GM21447 (cell line): ENCODE results near the gene DLG2.

Experiments
- ATAC-seq: cut with Tn5 transposase; IDR thresholded peaks from one replicate; pipeline ENCODE4 v1.9.1; 2021; ENCODE audit not compliant: unreplicated experiment

Gene DLG2

DNA sequence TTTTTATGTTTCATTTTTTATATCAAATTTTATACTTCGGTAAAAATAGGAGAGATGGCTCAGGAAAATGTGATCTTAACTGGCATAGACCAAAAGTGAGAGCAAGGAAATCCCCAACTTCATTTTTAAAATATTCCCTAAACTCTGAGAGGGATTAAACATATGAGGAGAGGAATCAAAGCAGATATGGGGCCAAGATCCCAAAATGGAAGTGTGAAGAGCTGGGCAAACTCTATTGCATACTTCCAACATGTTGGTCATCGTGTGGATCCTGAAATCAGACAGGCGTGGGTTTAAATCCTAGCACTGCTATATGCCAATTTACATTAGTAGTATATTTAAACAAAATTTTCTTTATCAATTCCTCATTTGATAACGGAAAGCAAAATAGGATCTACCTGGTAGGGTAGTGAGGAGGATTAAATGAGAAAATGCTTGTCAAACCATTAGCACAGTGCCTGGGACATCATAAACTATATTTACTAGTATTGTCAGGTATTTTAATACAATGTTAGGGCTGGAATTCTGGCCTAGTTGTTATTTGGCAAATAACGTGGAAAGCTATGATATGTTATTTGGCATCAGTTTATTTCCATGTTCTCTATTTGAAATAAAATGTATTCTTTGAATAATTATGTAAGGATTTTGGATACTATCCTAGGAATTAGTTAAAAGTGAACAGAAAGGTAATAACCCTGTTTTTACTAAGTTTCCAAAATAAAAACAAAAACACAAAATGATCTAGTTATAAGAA is 1948.1 kb downstream of the DLG2 start:
- no peak for ATAC-seq

GRCh38 chr11:83677730-83678129 is 1949.4 kb downstream of the DLG2 start:
- no peak for ATAC-seq

DNA sequence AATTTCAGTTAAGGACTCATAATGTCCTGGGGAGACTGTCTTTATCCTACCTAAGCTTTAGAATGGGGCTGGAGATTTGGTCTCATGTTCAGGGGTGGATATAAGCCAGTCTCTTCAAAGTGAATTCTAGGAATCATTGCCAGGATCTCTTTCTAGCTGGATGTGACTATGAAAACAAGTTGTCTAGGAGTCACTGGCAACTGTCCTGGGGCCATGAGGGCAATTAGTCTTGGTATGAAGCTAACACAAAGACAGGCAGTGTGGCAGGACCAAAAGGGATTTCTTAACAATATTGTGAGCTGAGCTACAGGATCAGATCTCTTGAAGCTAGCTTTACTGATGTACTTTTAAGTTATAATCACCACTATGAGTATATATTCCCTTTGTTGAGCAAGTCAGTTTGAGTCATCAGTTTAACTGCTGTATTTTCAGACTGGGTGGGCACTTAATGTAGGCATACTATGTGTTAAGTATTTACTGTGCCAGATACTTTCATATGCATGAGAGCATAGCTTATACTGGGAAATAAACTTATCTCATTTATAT is 1951.0 kb downstream of the DLG2 start:
- no peak for ATAC-seq

- no peak for ATAC-seq
These were observed 1952.8 kb downstream of the DLG2 start for GRCh38 chr11:83674102-83674896.

- no peak for ATAC-seq
These were observed 1955.9 kb downstream of the DLG2 start for GRCh38 chr11:83671289-83671688.

GRCh38 chr11:83666149-83666548 is 1961.0 kb downstream of the DLG2 start:
- no peak for ATAC-seq

DNA sequence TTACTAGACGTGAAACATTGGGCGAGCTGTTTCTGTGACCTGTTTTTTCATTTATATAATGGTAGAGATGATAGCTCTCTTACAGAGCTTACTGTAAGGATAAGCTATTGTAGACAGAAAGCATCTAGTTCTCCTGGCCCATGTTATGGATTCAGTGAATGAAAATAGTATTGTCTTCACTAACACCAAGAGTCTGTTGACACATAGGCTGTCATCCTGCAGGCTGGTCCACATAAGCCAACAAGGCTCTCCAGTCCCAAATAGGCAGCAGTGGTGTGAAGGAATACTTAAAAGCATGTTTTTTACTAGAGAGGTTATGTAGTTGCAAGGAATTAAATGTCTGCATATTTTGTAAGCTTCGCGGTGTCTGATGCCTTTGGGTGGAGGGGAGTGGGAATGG is 1963.2 kb downstream of the DLG2 start:
- ATAC-seq = no peak

DNA sequence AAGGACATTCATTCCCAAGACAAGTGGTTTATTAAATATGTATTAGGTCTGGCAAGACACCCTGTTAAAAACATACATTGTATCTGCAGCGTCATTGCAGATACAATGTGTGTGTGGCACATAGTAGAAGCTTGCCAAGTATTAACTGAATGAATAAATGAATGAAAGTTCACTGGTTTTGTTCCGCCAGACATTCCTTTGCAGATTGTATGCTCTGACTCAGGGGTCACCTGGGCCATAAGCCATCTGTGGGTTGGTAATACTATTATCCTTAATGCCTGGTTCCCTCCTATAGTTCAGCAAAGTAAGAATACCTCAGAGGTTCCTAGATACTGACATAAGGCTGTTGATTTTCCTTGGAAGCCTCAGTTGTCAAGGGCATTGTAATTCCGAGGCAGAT is 1963.7 kb downstream of the DLG2 start:
- ATAC-seq = no peak

DNA sequence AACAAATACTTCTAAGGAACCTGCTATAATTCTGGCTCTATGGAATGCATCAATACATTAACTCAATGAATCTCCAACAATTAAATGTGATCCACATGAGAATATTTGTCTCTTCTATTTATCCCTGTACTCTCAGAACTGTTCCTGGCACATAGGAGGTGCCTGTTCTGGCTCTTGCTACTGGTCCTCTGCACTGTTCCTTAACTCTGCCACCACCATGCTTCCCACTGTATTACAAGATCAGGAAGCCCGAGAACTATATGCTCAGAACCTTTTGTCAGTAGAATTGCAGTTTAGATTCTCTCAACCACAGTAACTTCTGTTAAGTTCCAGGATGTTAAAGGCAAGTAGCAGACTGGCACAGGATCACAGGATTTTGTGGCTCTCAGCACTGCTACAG is 1964.7 kb downstream of the DLG2 start:
- ATAC-seq = no peak

DNA sequence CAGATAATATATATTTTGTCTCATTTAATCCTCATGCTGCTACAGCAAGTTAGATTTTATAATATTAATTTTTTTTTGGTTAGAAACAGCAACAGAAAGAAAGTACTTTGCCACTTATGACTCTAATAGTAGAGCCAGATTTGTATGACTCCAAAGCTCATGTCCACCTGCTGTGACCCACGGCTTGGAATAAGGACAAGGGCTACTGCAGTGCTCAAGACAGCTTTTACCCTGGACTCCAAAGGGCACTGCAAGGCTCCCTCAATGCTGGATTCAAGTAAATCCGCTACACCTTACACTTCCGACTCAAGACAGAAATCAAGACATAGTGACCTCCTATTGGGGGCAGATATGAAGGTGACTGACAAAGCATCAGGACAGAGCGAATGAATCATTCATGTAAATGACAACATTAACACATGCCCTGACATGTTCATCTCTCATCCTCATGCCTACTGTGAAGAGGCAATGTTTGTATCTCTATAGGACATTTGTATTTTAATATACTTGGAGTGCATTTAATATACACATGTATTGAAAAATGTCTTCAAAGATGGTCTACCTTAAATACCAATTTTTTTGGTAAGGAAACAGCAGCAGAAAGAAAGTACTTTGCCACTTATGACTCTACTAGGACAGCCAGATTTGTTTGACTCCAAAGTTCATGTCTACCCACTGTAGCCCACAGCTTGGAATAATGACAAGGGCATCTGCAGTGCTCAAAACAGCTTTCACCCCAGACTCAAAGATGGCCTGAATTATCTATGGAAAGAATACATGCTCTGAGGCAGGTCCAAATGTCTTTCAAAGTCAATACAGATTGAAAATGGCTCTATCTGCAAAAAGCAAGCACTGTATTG is 1965.4 kb downstream of the DLG2 start:
- no peak for ATAC-seq

DNA sequence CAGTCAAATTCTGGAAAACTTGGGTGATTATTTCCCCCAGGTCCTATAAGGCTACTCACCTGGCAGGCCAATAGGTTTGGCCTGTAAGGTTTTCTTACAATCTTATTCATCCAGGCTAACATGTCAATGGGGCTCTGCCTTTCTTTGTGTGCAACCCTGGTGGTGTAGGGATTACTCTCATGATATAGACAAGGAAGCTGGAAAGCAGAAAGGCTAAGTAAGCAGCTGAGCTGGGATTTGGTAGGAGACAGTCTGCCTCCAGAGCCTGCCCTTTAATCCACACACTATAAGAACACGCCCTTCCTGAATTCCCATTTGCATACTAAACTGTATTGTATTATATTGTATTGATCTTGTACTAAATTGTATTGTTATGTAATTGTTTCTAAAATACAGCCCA is 1967.7 kb downstream of the DLG2 start:
- ATAC-seq = no peak

DNA sequence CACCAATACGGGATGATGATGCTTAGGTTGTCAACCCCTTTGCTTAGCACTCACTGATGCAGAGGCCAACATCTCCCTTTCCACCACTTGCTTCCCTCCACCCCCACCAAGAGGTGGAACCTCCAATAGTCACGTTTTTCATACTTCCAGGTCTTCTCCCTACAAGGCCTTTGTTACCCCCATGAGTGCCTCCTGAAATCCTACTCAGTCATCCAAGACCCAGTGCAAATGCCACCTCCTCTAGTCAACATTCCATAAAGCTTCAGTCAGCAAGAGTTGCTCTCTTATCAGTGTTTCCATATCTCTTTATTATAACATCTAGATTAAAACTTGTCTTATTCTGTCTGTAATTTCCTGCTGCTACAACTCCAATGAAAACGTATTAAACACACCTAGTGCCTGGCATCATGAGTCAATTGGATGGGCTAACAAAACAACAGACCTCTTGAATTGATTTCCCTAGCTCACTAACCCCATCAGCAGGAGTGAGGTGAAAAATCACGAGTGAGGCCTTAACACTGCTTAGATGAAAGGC is 1970.3 kb downstream of the DLG2 start:
- ATAC-seq = no peak

GRCh38 chr11:83655976-83656375 is 1971.2 kb downstream of the DLG2 start:
- ATAC-seq = no peak

- ATAC-seq = no peak
These were observed 1977.7 kb downstream of the DLG2 start for GRCh38 chr11:83649528-83649855.

GRCh38 chr11:83648610-83649527 is 1978.3 kb downstream of the DLG2 start:
- ATAC-seq = no peak

- no peak for ATAC-seq
These were observed 1981.6 kb downstream of the DLG2 start for GRCh38 chr11:83645561-83645960.

- no peak for ATAC-seq
These were observed 1984.0 kb downstream of the DLG2 start for GRCh38 chr11:83643115-83643514.

- no peak for ATAC-seq
These were observed 1984.6 kb downstream of the DLG2 start for GRCh38 chr11:83642500-83642899.

- no peak for ATAC-seq
These were observed 1985.6 kb downstream of the DLG2 start for GRCh38 chr11:83641511-83641910.
